Dendritic cell treated with granulocyte-macrophage colony-stimulating factor and Interleukin-4, amounts not matched to agents 40 ng/mL and 50 ng/mL, for 4 days (primary cell): Measurements from ENCODE around the gene MAB21L4.
"Not testable (repeated sequence)": the region's sequence is repeated elsewhere in the genome, so short reads cannot be mapped to it uniquely, and the experiment has no call there.

Experiments
- H3K27ac Mint-ChIP-seq: one replicate; pipeline ENCODE4 v1.8.0; 2022; ENCODE audit warnings: mild to moderate bottlenecking, mixed read lengths
- H3K27me3 Mint-ChIP-seq: one replicate; pipeline ENCODE4 v1.8.0; 2022; ENCODE audit warnings: mild to moderate bottlenecking, mixed read lengths
- H3K36me3 Mint-ChIP-seq: one replicate; pipeline ENCODE4 v1.8.0; 2022; ENCODE audit warnings: low read depth, mixed read lengths
- H3K4me1 Mint-ChIP-seq: one replicate; pipeline ENCODE4 v1.8.0; 2022; ENCODE audit warnings: low read depth, mixed read lengths
- H3K4me3 Mint-ChIP-seq: one replicate; pipeline ENCODE4 v1.8.0; 2022; ENCODE audit warnings: mild to moderate bottlenecking, moderate library complexity, mixed read lengths
- H3K9me3 Mint-ChIP-seq: one replicate; pipeline ENCODE4 v1.8.0; 2022; ENCODE audit warnings: mixed read lengths
- intact Hi-C: fragments of 100-400 bp; cut with micrococcal nuclease; formaldehyde crosslinking; loops from one replicate; pipeline ENCODE4 v1.15.0; 2022

MAB21L4 gene

DNA sequence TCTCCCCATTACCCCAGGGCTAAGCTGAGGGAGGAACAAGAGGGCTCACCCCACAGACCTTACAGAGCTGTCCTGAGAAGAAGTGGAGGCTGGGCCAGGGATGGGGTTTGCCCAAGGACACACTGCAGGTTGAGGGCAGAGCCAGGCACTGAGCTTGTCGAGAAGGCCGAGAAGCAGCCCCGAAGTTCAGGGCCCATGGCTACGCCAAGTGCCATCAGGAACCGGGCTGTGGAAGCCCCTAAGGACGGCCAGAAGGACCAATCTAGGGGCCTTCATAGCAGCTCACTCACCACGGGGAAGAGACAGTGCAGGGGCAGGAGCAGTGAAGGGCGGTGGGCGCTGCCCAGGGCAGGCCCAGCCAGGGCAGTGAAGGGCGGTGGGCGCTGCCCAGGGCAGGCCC lies 45.9 kb downstream of the MAB21L4 start:
- no peak overlapping the region for H3K4me3 Mint-ChIP-seq
- H3K27me3 Mint-ChIP-seq = peaks cover 13% of the 10 kb centered on the region
- intact Hi-C loops = loop anchor here (10.0 kb wide), 1 partner anchor 225 kb away; no protein-coding TSS in a partner anchor
- H3K27ac Mint-ChIP-seq = no peak overlapping the region
- H3K9me3 Mint-ChIP-seq = peaks cover 42% of the 10 kb centered on the region
- H3K36me3 Mint-ChIP-seq = no peaks in the 10 kb centered on the region
- H3K4me1 Mint-ChIP-seq = no peaks in the 10 kb centered on the region

- Mint-ChIP-seq H3K4me3 (no peak overlapping the region), H3K4me1 (no peaks in the 10 kb centered on the region), H3K9me3 (peaks cover 40% of the 10 kb centered on the region), H3K27ac (no peak overlapping the region), H3K27me3 (peaks cover 17% of the 10 kb centered on the region), H3K36me3 (no peaks in the 10 kb centered on the region)
- intact Hi-C loops = loop anchor here (10.0 kb wide), 1 partner anchor 334 kb away; no protein-coding TSS in a partner anchor
These were observed 46.9 kb downstream of the MAB21L4 start for GRCh38 chr2:240848900-240849680.

DNA sequence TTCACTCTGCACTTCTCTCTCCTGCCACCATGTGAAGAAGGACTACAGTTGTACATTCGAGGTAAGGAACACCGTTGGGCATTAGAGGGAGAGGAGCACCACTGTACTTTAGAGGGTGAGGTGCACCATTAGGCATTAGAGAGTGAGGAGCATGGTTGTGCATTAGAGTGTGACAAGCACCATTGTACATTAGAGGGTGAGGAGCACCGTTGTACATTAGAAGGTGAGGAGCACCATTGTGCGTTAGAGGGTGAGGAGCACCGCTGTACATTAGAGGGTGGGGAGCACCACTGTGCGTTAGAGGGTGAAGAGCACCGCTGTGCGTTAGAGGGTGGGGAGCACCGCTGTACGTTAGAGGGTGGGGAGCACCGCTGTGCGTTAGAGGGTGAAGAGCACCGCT lies 48.1 kb downstream of the MAB21L4 start:
- Mint-ChIP-seq H3K9me3 (peaks cover 36% of the 10 kb centered on the region), H3K27me3 (peaks cover 20% of the 10 kb centered on the region), H3K4me1 (no peaks in the 10 kb centered on the region), H3K4me3 (no peak overlapping the region), H3K36me3 (no peaks in the 10 kb centered on the region), H3K27ac (no peak overlapping the region)
- intact Hi-C loops = loop anchor here (10.0 kb wide), 1 partner anchor 333 kb away; no protein-coding TSS in a partner anchor

DNA sequence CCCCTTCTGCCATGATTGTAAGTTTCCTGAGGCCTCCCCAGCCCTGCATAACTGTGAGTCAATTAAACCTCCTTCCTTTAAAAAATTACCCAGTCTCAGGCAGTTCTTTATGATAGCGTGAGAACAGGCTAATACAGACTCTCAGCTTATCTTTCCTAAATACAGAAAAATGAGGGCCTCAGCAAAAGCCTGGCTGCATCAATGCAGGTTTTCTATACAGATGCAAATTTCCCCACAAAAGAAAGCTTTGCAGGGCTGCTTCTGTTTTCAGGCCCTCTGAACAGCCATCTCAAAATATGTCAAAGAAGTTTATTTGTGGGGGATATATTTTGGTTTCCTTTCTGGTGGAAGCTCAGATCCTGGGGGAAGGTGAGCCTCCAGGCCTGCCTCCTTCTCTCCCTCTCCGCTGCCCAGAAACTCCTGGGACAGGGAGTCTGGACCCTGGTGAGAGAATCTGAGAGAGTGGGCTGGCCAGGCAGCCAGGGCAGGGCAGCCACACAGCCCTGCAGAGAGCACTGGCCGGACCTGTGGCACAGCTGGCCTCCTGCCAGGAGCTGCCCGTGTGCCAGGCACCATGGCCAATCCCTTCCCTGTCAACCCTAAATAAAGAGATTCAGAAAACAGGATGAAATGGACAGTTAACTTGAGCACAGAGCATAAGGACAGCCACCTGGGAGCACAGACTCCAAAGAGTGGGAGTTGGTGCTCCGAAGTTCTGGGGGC lies 48.9 kb downstream of the MAB21L4 start:
- intact Hi-C loops = loop anchor here (10.0 kb wide), 1 partner anchor 332 kb away; no protein-coding TSS in a partner anchor
- no peaks in the 10 kb centered on the region for H3K4me1 Mint-ChIP-seq
- H3K27me3 Mint-ChIP-seq = peaks cover 17% of the 10 kb centered on the region
- H3K9me3 Mint-ChIP-seq = peaks cover 36% of the 10 kb centered on the region
- no peak overlapping the region for H3K4me3 Mint-ChIP-seq
- H3K27ac Mint-ChIP-seq = no peak overlapping the region
- H3K36me3 Mint-ChIP-seq = no peaks in the 10 kb centered on the region

- H3K4me3 Mint-ChIP-seq, H3K4me1 Mint-ChIP-seq, H3K36me3 Mint-ChIP-seq, H3K27ac Mint-ChIP-seq: not testable (repeated sequence)
- Mint-ChIP-seq H3K9me3 (peaks cover 36% of the 10 kb centered on the region), H3K27me3 (peaks cover 16% of the 10 kb centered on the region)
- intact Hi-C loops = loop anchor here (10.0 kb wide), 1 partner anchor 332 kb away; no protein-coding TSS in a partner anchor
These were observed 49.6 kb downstream of the MAB21L4 start for GRCh38 chr2:240846309-240846708.

DNA sequence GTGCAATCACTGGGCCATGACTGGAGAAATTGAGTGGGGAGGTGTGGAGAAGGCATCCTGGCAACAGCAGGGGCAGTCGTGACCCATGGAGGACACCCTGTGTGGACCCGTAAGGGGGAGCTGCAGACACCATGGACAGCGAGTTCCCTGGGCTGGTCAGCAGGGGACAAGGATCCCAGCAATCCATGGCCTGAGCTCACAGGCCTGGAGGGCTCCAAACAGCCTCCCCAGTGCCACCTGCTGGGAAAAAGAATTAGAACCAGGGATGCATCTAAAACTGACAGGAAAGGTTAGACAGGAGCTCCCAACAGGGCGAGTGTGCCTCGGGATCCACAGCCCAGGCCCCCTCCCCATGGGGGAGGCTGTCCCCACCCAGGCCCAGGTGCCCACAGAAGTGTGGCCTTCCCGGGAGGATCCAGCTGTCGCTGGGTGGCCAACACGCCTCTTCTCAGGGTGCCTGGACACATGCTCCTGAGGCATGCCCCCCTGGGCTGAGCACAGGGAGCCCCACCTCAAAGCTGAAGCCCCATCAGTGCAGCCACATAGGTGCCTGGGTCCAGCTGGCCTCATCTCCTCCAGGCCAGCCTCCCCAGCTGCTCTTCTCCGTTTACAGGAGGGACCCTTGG lies 55.4 kb downstream of the MAB21L4 start:
- no peaks in the 10 kb centered on the region for H3K36me3 Mint-ChIP-seq
- no peak overlapping the region for H3K27ac Mint-ChIP-seq
- intact Hi-C loops = loop anchor here (10.0 kb wide), 1 partner anchor 326 kb away; no protein-coding TSS in a partner anchor
- peaks cover 31% of the 10 kb centered on the region for H3K27me3 Mint-ChIP-seq
- H3K4me1 Mint-ChIP-seq = no peaks in the 10 kb centered on the region
- peaks cover 12% of the 10 kb centered on the region for H3K9me3 Mint-ChIP-seq
- H3K4me3 Mint-ChIP-seq = no peak overlapping the region

DNA sequence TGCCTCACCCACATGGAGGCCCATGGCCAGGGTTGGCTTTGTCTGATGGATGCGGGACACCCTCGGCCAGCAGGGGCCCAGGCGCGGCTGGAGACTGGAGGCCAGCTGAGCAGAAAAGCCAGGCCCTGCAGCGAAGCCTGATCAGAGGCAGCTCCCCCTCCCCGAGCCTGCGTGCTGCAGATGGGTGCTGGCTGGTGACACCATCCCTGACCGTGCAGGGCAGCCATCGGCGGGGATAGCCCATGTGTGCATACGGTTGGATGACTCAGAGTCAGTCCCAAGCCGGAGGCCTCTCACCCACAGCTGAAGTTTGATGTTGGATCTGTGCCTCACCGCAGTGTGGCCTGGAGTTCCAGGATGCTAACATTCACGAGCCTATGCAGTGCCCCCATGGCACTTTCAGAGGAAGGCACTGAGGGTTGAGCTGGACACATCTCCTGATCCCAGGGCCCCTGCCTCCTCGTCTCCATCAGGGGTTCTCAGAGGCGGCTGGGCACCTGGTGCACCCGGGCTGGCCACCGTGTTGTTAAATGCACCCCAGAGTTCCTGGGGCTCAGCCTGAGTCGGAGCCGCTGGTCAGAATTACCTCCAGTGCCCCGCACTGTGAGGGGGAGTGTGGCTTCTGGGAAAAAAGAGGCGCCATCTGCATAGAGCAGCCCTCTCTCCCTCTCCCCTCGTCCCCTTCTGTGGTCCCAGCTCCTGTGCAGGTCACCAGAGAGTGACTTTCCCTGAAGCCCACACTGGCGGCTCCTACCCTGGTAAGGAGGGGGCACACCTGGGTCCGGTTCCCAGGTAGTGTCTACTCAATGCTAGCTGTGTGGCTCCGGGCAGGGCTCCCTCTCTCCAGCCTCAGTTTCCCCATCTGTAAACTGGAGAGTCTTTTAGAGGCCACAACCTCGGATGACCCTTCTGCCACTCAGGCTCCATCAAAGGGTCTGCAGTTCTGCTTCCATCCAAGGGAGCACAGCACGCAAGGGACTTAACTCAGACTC lies 56.5 kb downstream of the MAB21L4 start:
- H3K36me3 Mint-ChIP-seq = no peaks in the 10 kb centered on the region
- intact Hi-C loops = loop anchor here (10.0 kb wide), 1 partner anchor 325 kb away; no protein-coding TSS in a partner anchor
- H3K9me3 Mint-ChIP-seq = peaks cover 1% of the 10 kb centered on the region
- H3K4me1 Mint-ChIP-seq = no peaks in the 10 kb centered on the region
- H3K27me3 Mint-ChIP-seq = peaks cover 30% of the 10 kb centered on the region
- no peak overlapping the region for H3K27ac Mint-ChIP-seq
- H3K4me3 Mint-ChIP-seq = no peak overlapping the region

- H3K27ac Mint-ChIP-seq = no peak overlapping the region
- H3K36me3 Mint-ChIP-seq = no peaks in the 10 kb centered on the region
- intact Hi-C loops = no loop called here
- no peaks in the 10 kb centered on the region for H3K4me1 Mint-ChIP-seq
- H3K27me3 Mint-ChIP-seq = peaks cover 36% of the 10 kb centered on the region
- no peaks in the 10 kb centered on the region for H3K9me3 Mint-ChIP-seq
- H3K4me3 Mint-ChIP-seq = no peak overlapping the region
These were observed 58.3 kb downstream of the MAB21L4 start for GRCh38 chr2:240837621-240838020.

DNA sequence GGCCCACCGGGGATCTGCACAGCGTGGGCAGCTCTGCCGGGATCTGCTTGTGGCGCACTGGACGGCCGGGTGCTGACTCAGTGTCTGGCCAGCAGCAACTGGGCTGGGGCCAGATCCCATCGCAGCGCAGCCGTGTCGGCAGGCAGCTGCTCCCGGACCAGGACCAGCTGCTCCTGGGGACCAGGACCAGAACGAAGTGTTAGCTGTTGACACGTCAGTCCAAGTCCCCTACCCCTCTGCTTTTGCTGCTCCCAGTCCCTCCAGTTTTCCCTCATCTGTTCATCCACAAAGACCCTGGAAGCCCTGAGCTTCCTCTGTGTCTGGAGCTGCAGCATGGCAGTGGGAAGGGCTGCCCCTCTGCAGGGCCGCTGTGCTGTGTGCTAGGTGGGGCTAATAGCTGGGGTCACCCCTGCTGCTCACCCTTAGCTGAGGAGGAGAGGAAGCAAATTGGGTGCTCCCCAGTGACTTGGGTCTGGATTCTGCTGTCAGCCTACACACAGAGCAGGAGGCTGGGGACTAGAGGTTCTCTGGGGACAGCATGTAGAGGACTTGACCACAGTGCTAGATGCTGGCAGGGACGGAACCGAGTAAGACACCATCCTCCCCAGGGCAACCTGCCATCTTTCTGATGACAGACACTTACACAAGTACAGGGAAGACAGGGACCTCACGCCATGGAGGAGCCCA lies 59.0 kb downstream of the MAB21L4 start:
- Mint-ChIP-seq H3K27me3 (peaks cover 37% of the 10 kb centered on the region), H3K9me3 (no peaks in the 10 kb centered on the region)

More for the DNA sequence above, 59.0 kb downstream of the MAB21L4 start:
- Mint-ChIP-seq H3K36me3 (no peaks in the 10 kb centered on the region), H3K4me1 (peaks cover 1% of the 10 kb centered on the region), H3K4me3 (no peak overlapping the region), H3K27ac (no peak overlapping the region)
- intact Hi-C loops = no loop called here
